Activated CD8-positive, alpha-beta memory T cell treated with anti-CD3 and anti-CD28 coated beads, Interleukin-2, amount 50 U/mL, for 48 hours (primary cell): ENCODE measurements around the gene SLC24A4.

Source experiments
- DNase-seq: peaks from one replicate; pipeline ENCODE4 v3.0.0-alpha.2; 2020

SLC24A4 gene

GRCh38 chr14:92510972-92511371 is 188.0 kb downstream of the SLC24A4 start:
- no peak for DNase-seq

GRCh38 chr14:92511453-92512238 is 188.7 kb downstream of the SLC24A4 start:
- DNase-seq, result no peak

- DNase-seq, result no peak
Measured at GRCh38 chr14:92512807-92513203, 189.8 kb downstream of the SLC24A4 start.

- peak; percentile 81 for DNase-seq
Measured at GRCh38 chr14:92513204-92513965, 190.4 kb downstream of the SLC24A4 start, which contains the start of gene RIN3. Gene RIN3, plus strand, starts transcription at chr14:92513781. Its CDS starts 152 bp downstream, at chr14:92513933.

- peak; percentile 75 for DNase-seq
Measured at GRCh38 chr14:92513966-92514843, 191.2 kb downstream of the SLC24A4 start.

GRCh38 chr14:92514844-92515514 is 192.0 kb downstream of the SLC24A4 start:
- no peak for DNase-seq

- DNase-seq, result no peak
Measured at GRCh38 chr14:92515546-92516343, 192.8 kb downstream of the SLC24A4 start.

GRCh38 chr14:92516344-92516965 is 193.5 kb downstream of the SLC24A4 start:
- DNase-seq, result no peak

- DNase-seq, result no peak
Measured at GRCh38 chr14:92516966-92517506, 194.1 kb downstream of the SLC24A4 start.

- no peak for DNase-seq
Measured at GRCh38 chr14:92517761-92518160, 194.8 kb downstream of the SLC24A4 start.

- no peak for DNase-seq
Measured at GRCh38 chr14:92519246-92520101, 196.5 kb downstream of the SLC24A4 start.

GRCh38 chr14:92520102-92521057 is 197.4 kb downstream of the SLC24A4 start:
- DNase-seq, result no peak

GRCh38 chr14:92521058-92521415 is 198.1 kb downstream of the SLC24A4 start:
- no peak for DNase-seq

GRCh38 chr14:92523752-92524151 is 200.8 kb downstream of the SLC24A4 start:
- no peak for DNase-seq

GRCh38 chr14:92524602-92525185 is 201.7 kb downstream of the SLC24A4 start:
- DNase-seq, result no peak

GRCh38 chr14:92525322-92526095 is 202.5 kb downstream of the SLC24A4 start:
- DNase-seq, result no peak

GRCh38 chr14:92527721-92528120 is 204.8 kb downstream of the SLC24A4 start:
- DNase-seq, result no peak
